ENCODE measurements around the gene DDR2.

DDR2 gene

GRCh38 chr1:162674034-162674608, 41.9 kb downstream of the DDR2 start:
- DNase-seq: no peak

- no peak for DNase-seq
Measured at GRCh38 chr1:162676087-162676486, 43.8 kb downstream of the DDR2 start.

- no peak for DNase-seq
Measured at GRCh38 chr1:162676750-162677149, 44.5 kb downstream of the DDR2 start.

GRCh38 chr1:162677607-162678371, 45.5 kb downstream of the DDR2 start:
- no peak for DNase-seq

GRCh38 chr1:162678439-162678838, 46.2 kb downstream of the DDR2 start:
- no peak for DNase-seq

GRCh38 chr1:162679298-162679697, 47.0 kb downstream of the DDR2 start:
- DNase-seq: no peak

- DNase-seq: no peak
Measured at GRCh38 chr1:162680419-162681121, 48.3 kb downstream of the DDR2 start.

- DNase-seq: no peak
Measured at GRCh38 chr1:162681122-162681436, 48.8 kb downstream of the DDR2 start.

- no peak for DNase-seq
Measured at GRCh38 chr1:162682013-162682419, 49.8 kb downstream of the DDR2 start.

GRCh38 chr1:162687870-162688269, 55.6 kb downstream of the DDR2 start:
- DNase-seq: no peak

- DNase-seq: no peak
Measured at GRCh38 chr1:162688521-162688920, 56.3 kb downstream of the DDR2 start.

GRCh38 chr1:162688931-162689330, 56.7 kb downstream of the DDR2 start:
- no peak for DNase-seq

- DNase-seq: no peak
Measured at GRCh38 chr1:162689745-162690671, 57.7 kb downstream of the DDR2 start.

- no peak for DNase-seq
Measured at GRCh38 chr1:162690672-162691434, 58.6 kb downstream of the DDR2 start.

GRCh38 chr1:162691999-162692575, 59.8 kb downstream of the DDR2 start:
- no peak for DNase-seq

- no peak for DNase-seq
Measured at GRCh38 chr1:162694911-162695310, 62.6 kb downstream of the DDR2 start.

- DNase-seq: no peak
Measured at GRCh38 chr1:162695687-162696086, 63.4 kb downstream of the DDR2 start.

GRCh38 chr1:162696286-162696862, 64.1 kb downstream of the DDR2 start:
- DNase-seq: no peak

GRCh38 chr1:162697140-162697895, 65.1 kb downstream of the DDR2 start:
- DNase-seq: no peak

- DNase-seq: no peak
Measured at GRCh38 chr1:162699366-162699765, 67.1 kb downstream of the DDR2 start.

- no peak for DNase-seq
Measured at GRCh38 chr1:162700131-162700530, 67.9 kb downstream of the DDR2 start.

Measured in activated CD4-positive, alpha-beta T cell treated with anti-CD3 and anti-CD28 coated beads for 48 hours (primary cell).